ENCODE measurements around the gene NPY2R. TPM values are rescaled to one million over a fixed set of nuclear protein-coding genes. Genes with fewer than 3 reads are reported as not detected.

The NPY2R gene
- total RNA-seq, result not detected

DNA sequence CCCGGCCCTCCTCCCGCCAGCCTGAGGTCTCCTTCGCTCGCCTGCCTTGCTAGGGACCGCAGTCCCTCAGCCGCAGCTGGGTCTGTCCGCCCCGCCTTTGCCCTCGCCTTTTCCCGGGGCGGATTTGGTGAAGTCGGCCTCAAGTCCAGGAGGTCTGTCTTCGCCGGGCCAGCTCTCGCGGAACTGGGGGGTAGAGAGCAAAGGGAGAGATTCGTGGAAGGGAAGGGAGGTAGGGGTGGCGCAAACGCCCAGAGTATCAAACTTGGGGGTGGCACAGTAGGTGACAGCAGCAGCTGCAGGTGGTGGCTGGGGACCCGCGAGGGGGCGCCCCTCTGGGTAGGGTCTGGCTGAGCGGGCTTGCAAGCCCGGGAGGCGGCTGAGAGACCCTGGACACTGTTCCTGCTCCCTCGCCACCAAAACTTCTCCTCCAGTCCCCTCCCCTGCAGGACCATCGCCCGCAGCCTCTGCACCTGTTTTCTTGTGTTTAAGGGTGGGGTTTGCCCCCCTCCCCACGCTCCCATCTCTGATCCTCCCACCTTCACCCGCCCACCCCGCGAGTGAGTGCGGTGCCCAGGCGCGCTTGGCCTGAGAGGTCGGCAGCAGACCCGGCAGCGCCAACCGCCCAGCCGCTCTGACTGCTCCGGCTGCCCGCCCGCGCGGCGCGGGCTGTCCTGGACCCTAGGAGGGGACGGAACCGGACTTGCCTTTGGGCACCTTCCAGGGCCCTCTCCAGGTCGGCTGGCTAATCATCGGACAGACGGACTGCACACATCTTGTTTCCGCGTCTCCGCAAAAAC, at the start of gene NPY2R:
TSS of gene NPY2R (plus strand) at position 379 of the 797 bp plus-strand sequence. CDS start 5,304 bp downstream, outside the sequence.
- H3K27ac Mint-ChIP-seq, result no peak within 1 kb of the TSS

DNA sequence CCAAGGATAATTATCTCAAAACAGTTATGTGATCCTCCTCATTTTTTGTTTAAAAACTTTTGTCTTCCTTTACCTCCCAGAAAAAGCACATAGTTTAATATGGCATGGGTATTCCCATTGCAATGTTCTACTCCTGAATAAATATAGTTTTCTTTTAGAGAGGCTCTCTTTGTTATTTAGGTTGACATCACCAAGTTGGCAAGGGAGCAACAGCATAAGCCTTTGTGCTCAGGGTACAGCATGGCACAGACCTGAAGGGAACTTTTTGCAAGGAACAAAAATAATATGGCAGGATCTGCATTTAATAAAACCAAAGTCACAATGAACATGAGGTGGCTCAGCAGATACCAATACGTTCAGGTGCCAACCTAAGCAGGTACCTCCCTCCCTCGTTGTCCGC, 47.1 kb upstream of the NPY2R start:
- H3K36me3 Mint-ChIP-seq (ENCODE audit: low read depth), result no peaks in the 10 kb centered on the region
- ATAC-seq (replicated peaks), result no peak
- H3K27ac Mint-ChIP-seq, result no peak overlapping the region
- no peak overlapping the region for H3K4me3 Mint-ChIP-seq
- H3K27me3 Mint-ChIP-seq, result no peaks in the 10 kb centered on the region
- no peaks in the 10 kb centered on the region for H3K4me1 Mint-ChIP-seq
- H3K9me3 Mint-ChIP-seq, result no peaks in the 10 kb centered on the region

More for the DNA sequence above, at the start of gene NPY2R:
- Mint-ChIP-seq H3K27me3 (peaks cover 31% of the 10 kb centered on the region), H3K36me3 (ENCODE audit: low read depth) (peaks cover 4% of the 10 kb centered on the region), H3K4me3 (no peak within 1 kb of the TSS), H3K4me1 (no peaks in the 10 kb centered on the region), H3K9me3 (no peaks in the 10 kb centered on the region)
- ATAC-seq (replicated peaks), result no peak

DNA sequence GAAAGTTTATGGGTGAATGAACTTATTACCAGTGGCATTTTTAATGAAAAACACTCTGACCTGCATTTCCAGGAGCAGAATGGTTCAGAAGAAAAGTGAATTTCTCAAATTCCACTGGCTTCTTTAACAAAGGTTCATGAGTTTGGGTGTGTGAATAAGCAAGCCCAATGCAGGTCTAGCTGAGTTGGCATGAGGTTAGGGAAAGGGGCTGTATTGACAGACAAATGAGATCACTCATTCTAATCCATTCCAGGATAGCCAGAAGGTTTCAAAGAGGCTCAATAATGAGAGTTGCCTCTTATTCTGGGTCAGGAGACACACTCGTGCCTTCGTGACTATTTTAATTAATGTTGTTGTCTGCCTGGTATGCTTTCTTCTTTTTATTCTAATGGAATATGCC, 43.7 kb upstream of the NPY2R start:
- Mint-ChIP-seq H3K9me3 (no peaks in the 10 kb centered on the region), H3K27me3 (no peaks in the 10 kb centered on the region), H3K27ac (no peak overlapping the region), H3K36me3 (ENCODE audit: low read depth) (no peaks in the 10 kb centered on the region), H3K4me1 (no peaks in the 10 kb centered on the region), H3K4me3 (no peak overlapping the region)
- ATAC-seq (replicated peaks), result no peak

DNA sequence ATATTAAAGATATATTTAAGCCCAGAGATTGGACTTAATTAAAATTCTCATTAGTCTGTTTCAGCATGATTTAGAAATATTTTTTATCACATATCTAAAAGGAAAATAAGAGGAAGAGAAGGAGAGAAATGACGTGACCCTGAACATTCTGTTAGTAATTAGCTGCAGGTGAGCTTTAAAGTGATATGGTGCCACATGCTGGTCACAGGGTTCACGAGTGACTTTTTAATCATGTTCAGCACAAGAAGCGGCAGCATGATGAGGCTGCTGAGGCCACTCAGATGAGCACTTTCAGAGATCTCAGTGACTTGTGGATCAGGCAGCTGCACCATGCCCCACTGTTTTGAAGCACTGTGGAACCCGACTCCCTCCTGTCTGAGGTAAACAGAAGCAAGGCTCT, 37.9 kb upstream of the NPY2R start:
- no peaks in the 10 kb centered on the region for H3K36me3 Mint-ChIP-seq (ENCODE audit: low read depth)

DNA sequence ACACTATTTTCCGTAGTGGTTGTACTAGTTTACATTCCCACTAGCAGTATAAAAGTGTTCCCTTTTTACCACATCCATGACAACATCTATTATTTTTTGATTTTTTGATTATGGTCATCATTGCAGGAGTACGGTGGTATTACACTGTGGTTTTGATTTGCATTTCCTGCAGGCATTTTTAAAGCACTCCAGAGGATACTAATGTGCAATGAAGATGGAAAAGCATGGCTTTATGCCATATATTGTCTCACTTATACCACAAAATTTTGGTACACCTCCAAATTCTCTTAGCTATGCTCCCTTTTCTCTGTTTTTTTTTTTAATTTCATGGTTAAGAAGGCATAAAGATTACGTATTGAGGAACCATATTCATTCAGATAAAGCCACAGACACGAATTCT, 35.1 kb upstream of the NPY2R start:
- H3K27ac Mint-ChIP-seq, result no peak overlapping the region
- H3K27me3 Mint-ChIP-seq, result no peaks in the 10 kb centered on the region
- H3K4me3 Mint-ChIP-seq, result no peak overlapping the region
- no peaks in the 10 kb centered on the region for H3K36me3 Mint-ChIP-seq (ENCODE audit: low read depth)
- H3K4me1 Mint-ChIP-seq, result no peaks in the 10 kb centered on the region
- no peaks in the 10 kb centered on the region for H3K9me3 Mint-ChIP-seq
- ATAC-seq (replicated peaks), result no peak

More for the DNA sequence above, 37.9 kb upstream of the NPY2R start:
- H3K9me3 Mint-ChIP-seq, result no peaks in the 10 kb centered on the region
- no peak overlapping the region for H3K27ac Mint-ChIP-seq
- no peak overlapping the region for H3K4me3 Mint-ChIP-seq
- no peaks in the 10 kb centered on the region for H3K27me3 Mint-ChIP-seq
- ATAC-seq (replicated peaks), result no peak
- no peaks in the 10 kb centered on the region for H3K4me1 Mint-ChIP-seq

- no peaks in the 10 kb centered on the region for H3K36me3 Mint-ChIP-seq (ENCODE audit: low read depth)
- no peaks in the 10 kb centered on the region for H3K4me1 Mint-ChIP-seq
- H3K27me3 Mint-ChIP-seq, result no peaks in the 10 kb centered on the region
- H3K27ac Mint-ChIP-seq, result no peak overlapping the region
- H3K9me3 Mint-ChIP-seq, result no peaks in the 10 kb centered on the region
- ATAC-seq (replicated peaks), result no peak
- H3K4me3 Mint-ChIP-seq, result no peak overlapping the region
Measured at GRCh38 chr4:155174668-155175067, 33.8 kb upstream of the NPY2R start.

DNA sequence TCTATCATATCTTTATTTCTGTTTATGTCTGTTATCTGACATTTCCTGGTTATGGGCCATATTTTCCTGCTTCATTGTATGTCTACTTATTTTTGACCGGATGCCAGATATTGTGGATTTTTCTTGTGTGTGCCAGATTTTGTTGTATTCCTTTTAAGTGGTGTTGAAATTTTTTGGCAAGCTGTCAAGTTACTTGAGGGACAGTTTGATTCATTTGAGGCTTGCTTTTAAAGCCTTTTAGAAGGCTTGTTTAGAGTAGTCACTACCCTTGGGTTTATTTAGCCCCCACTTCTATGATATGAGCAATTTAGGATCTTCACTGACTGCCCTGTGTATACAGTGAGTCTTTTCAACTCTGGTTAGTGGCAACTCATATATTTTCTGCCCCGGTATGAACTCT, 29.2 kb upstream of the NPY2R start:
- Mint-ChIP-seq H3K9me3 (no peaks in the 10 kb centered on the region), H3K4me1 (no peaks in the 10 kb centered on the region), H3K4me3 (no peak overlapping the region), H3K27ac (no peak overlapping the region), H3K27me3 (peaks cover 2% of the 10 kb centered on the region), H3K36me3 (ENCODE audit: low read depth) (no peaks in the 10 kb centered on the region)
- no peak for ATAC-seq (replicated peaks)

- no peaks in the 10 kb centered on the region for H3K4me1 Mint-ChIP-seq
- H3K36me3 Mint-ChIP-seq (ENCODE audit: low read depth), result no peaks in the 10 kb centered on the region
- ATAC-seq (replicated peaks), result no peak
- H3K9me3 Mint-ChIP-seq, result no peaks in the 10 kb centered on the region
- no peaks in the 10 kb centered on the region for H3K27me3 Mint-ChIP-seq
- no peak overlapping the region for H3K27ac Mint-ChIP-seq
- no peak overlapping the region for H3K4me3 Mint-ChIP-seq
Measured at GRCh38 chr4:155186972-155187371, 21.5 kb upstream of the NPY2R start.

DNA sequence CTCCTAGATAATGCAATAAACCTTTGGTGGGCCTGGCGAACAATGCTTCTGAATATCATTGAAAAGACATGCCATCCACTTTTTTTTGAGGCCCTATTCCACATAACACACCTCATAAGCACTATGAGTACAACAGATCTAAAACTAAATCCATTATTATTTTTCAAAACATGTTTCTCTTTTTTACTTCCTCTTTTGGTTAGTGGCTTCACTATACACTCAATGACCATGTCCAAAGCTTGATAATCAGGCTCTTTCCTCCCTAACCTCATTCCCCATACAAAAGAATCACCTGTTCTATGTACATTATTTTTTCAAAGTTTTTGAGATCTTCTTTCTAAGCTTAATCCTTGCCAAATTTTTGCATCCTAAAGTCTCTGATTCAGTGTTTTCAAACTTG, 20.4 kb upstream of the NPY2R start:
- H3K4me3 Mint-ChIP-seq, result no peak overlapping the region
- no peak for ATAC-seq (replicated peaks)

GRCh38 chr4:155190099-155190498, 18.3 kb upstream of the NPY2R start:
- no peaks in the 10 kb centered on the region for H3K4me1 Mint-ChIP-seq
- H3K9me3 Mint-ChIP-seq, result no peaks in the 10 kb centered on the region

More for the DNA sequence above, 20.4 kb upstream of the NPY2R start:
- Mint-ChIP-seq H3K9me3 (no peaks in the 10 kb centered on the region), H3K36me3 (ENCODE audit: low read depth) (no peaks in the 10 kb centered on the region), H3K27me3 (no peaks in the 10 kb centered on the region), H3K4me1 (no peaks in the 10 kb centered on the region), H3K27ac (no peak overlapping the region)

GRCh38 chr4:155197757-155198156, 10.7 kb upstream of the NPY2R start:
- Mint-ChIP-seq H3K27me3 (no peaks in the 10 kb centered on the region), H3K9me3 (no peaks in the 10 kb centered on the region), H3K4me3 (no peak overlapping the region), H3K4me1 (no peaks in the 10 kb centered on the region), H3K27ac (no peak overlapping the region), H3K36me3 (ENCODE audit: low read depth) (no peaks in the 10 kb centered on the region)
- ATAC-seq (replicated peaks), result no peak

More at GRCh38 chr4:155190099-155190498, 18.3 kb upstream of the NPY2R start:
- no peak overlapping the region for H3K4me3 Mint-ChIP-seq
- no peaks in the 10 kb centered on the region for H3K27me3 Mint-ChIP-seq
- no peak overlapping the region for H3K27ac Mint-ChIP-seq
- ATAC-seq (replicated peaks), result no peak
- no peaks in the 10 kb centered on the region for H3K36me3 Mint-ChIP-seq (ENCODE audit: low read depth)

GRCh38 chr4:155207534-155208257, 740 bp upstream of the NPY2R start:
- Mint-ChIP-seq H3K36me3 (ENCODE audit: low read depth) (peaks cover 4% of the 10 kb centered on the region), H3K4me3 (no peak overlapping the region), H3K9me3 (no peaks in the 10 kb centered on the region), H3K27ac (no peak overlapping the region), H3K27me3 (peaks cover 31% of the 10 kb centered on the region), H3K4me1 (no peaks in the 10 kb centered on the region)
- no peak for ATAC-seq (replicated peaks)

DNA sequence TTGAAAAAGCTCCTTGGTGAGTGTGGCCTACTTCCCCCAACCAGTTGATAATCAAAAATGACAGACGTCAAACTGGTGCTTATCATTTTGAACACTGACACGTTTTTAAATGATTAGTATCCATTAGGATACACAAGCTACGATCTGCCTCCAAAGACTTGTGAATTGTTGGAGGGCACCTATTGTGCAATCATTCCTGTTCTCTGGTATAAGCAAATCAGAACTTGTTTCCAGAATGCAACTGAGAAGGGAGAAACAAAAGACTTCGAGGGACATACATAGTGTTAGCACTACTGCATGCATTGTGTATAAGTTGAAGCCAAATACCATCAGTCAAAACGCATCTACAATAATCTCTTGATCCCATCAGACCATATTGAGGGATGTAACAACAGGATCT, 11.6 kb downstream of the NPY2R start:
- ATAC-seq (replicated peaks), result no peak
- no peak overlapping the region for H3K4me3 Mint-ChIP-seq

GRCh38 chr4:155227131-155227530, 18.7 kb downstream of the NPY2R start:
- Mint-ChIP-seq H3K9me3 (no peaks in the 10 kb centered on the region), H3K4me1 (no peaks in the 10 kb centered on the region), H3K27ac (no peak overlapping the region), H3K27me3 (no peaks in the 10 kb centered on the region), H3K4me3 (no peak overlapping the region), H3K36me3 (ENCODE audit: low read depth) (no peaks in the 10 kb centered on the region)
- no peak for ATAC-seq (replicated peaks)

More for the DNA sequence above, 11.6 kb downstream of the NPY2R start:
- no peaks in the 10 kb centered on the region for H3K4me1 Mint-ChIP-seq
- H3K36me3 Mint-ChIP-seq (ENCODE audit: low read depth), result no peaks in the 10 kb centered on the region
- no peak overlapping the region for H3K27ac Mint-ChIP-seq
- peaks cover 9% of the 10 kb centered on the region for H3K27me3 Mint-ChIP-seq
- peaks cover 8% of the 10 kb centered on the region for H3K9me3 Mint-ChIP-seq

GRCh38 chr4:155228713-155229112, 20.3 kb downstream of the NPY2R start:
- Mint-ChIP-seq H3K27me3 (no peaks in the 10 kb centered on the region), H3K4me1 (no peaks in the 10 kb centered on the region), H3K27ac (no peak overlapping the region), H3K4me3 (no peak overlapping the region), H3K9me3 (no peaks in the 10 kb centered on the region), H3K36me3 (ENCODE audit: low read depth) (no peaks in the 10 kb centered on the region)
- no peak for ATAC-seq (replicated peaks)
